Measurements from ENCODE around the gene HELZ2. TPM values are rescaled to one million over a fixed set of nuclear protein-coding genes. Genes with fewer than 3 reads are reported as not detected.

Gene HELZ2
- total RNA-seq, 1 donor from 2014 or later: 120 TPM

- intact Hi-C loops (cut with micrococcal nuclease): no loop called here
These were observed 48.1 kb downstream of the HELZ2 start for GRCh38 chr20:63525971-63526370.

DNA sequence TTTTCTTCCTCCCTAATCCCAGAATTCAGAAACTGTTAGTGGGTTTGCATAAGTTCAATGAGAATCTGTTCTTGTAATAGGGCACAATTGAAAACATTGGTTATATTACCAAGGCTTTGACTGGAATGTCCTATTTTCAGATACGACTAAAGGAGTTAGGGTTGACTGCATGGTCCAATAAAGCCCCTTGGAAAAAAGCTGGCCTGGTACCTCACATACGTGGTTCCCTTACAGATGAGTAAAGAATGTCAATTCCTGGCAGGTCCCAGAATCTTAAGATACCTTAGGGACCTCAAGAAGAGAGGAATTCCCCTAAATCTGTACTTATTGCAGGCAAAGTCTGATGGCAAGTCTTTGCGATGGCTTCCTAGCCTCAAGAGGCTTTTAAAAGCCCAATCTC lies 48.9 kb downstream of the HELZ2 start:
- intact Hi-C loops (cut with micrococcal nuclease): no loop called here

Other genes starting within 250 kb of the HELZ2 start
- not detected in 2 replicates for gene CHRNA4, start 212.9 kb downstream of the HELZ2 start, total RNA-seq
- not detected in 2 replicates for gene KCNQ2, start 101.6 kb downstream of the HELZ2 start, total RNA-seq
- 1.2 and 1.6 TPM in 2 replicates for gene EEF1A2, start 75.2 kb downstream of the HELZ2 start, total RNA-seq
- gene PPDPF, start 53.5 kb downstream of the HELZ2 start, total RNA-seq: 137 and 141 TPM in 2 replicates
- 1.2 TPM in 2 replicates for gene PTK6, start 36.9 kb downstream of the HELZ2 start, total RNA-seq
- gene SRMS, start 26.5 kb downstream of the HELZ2 start, total RNA-seq: not detected in 2 replicates
- gene FNDC11, start 20.1 kb downstream of the HELZ2 start, total RNA-seq: 0.27 and 0.49 TPM in 2 replicates
- gene GMEB2, start 52.9 kb upstream of the HELZ2 start, total RNA-seq: 15.5 and 16.8 TPM in 2 replicates
- gene STMN3, start 79.2 kb upstream of the HELZ2 start, total RNA-seq: 14.3 and 15.5 TPM in 2 replicates
- gene RTEL1, start 84.1 kb upstream of the HELZ2 start, total RNA-seq: 43.1 and 47.5 TPM in 2 replicates
- gene TNFRSF6B, start 122.4 kb upstream of the HELZ2 start, total RNA-seq: not detected in 2 replicates
- gene ARFRP1, start 133.7 kb upstream of the HELZ2 start, total RNA-seq: 67.0 and 74.5 TPM in 2 replicates
- 46.5 and 50.4 TPM in 2 replicates for gene ZGPAT, start 133.8 kb upstream of the HELZ2 start, total RNA-seq
- gene LIME1, start 162.4 kb upstream of the HELZ2 start, total RNA-seq: 73.8 and 77.7 TPM in 2 replicates
- gene SLC2A4RG, start 165.5 kb upstream of the HELZ2 start, total RNA-seq: 66.1 and 70.4 TPM in 2 replicates